B cell (primary cell): ENCODE data around the gene PDZD2.

ENCODE experiments used
- CTCF ChIP-seq: fragments of 200-600 bp; IDR thresholded peaks from one replicate; pipeline ENCODE4 v1.8.0; 2022; ENCODE audit warnings: antibody characterized with exemption, mild to moderate bottlenecking
- EZH2 ChIP-seq: IDR thresholded peaks from 2 replicates; pipeline ENCODE4 v1.6.1; 2012; ENCODE audit warnings: borderline replicate concordance, low read depth, mild to moderate bottlenecking, moderate library complexity, low read length; ENCODE audit not compliant: insufficient read depth, poor library complexity, severe bottlenecking

GRCh38 chr5:31620026-31620425 is 18.9 kb upstream of the PDZD2 start:
- no peak for TF ChIP-seq CTCF
- TF ChIP-seq EZH2, result no peak
